ENCODE results near the gene KIF26A.

The KIF26A gene

DNA sequence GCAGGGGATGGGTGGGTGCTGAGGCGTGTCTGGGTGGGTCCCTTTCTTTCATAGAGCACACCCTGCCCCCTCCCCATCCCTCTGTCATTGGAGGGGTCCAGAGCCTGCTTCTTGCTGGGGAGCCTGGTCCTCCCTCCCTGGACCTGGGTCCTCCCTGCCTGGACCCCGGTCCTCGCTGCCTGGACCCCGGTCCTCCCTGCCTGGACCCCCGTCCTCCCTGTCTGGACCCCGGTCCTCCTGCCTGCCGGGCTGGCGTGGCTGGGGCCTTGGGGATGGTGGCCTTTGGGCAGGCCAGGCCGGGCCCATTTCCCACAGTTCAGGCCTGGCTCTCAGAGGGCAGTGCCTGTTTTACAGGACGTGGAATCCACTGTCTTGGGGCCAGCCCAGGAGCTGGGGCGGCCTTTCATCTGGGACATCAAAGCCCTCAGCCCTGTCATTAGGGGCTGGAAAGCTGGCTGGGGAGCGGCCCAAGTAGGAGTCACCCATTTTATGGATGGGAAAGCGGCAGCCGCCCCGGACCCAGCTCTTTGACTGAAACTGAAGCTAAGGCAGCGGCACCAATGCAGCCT is 44.6 kb downstream of the KIF26A start:
- ChIA-PET CTCF (no interaction called here), POLR2A (no interaction called here)
- DNase-seq (ENCODE audit: extremely low spot score) = no peak
- TF ChIP-seq L3MBTL2 (conservative IDR thresholded peaks at IDR 0.05) (no peak), HDGF (IDR thresholded peaks at IDR 0.05; ENCODE audit: borderline replicate concordance) (no peak), SP1 (IDR thresholded peaks at IDR 0.05) (no peak), FOXM1 (IDR thresholded peaks at IDR 0.05; ENCODE audit: borderline replicate concordance) (no peak), TARDBP (IDR thresholded peaks at IDR 0.05) (no peak), ELF4 (IDR thresholded peaks at IDR 0.05) (no peak), FOXA1 (IDR thresholded peaks at IDR 0.05) (no peak), LEF1 (IDR thresholded peaks at IDR 0.05; ENCODE audit: borderline replicate concordance) (no peak), CTBP1 (IDR thresholded peaks at IDR 0.05; ENCODE audit: borderline replicate concordance) (no peak), NFRKB (IDR thresholded peaks at IDR 0.05) (no peak), ARNT (IDR thresholded peaks at IDR 0.05) (no peak), SUZ12 (IDR thresholded peaks at IDR 0.05) (no peak), BHLHE40 (IDR thresholded peaks at IDR 0.05; ENCODE audit: borderline replicate concordance) (no peak)
- TF ChIP-seq, protein P1, sequence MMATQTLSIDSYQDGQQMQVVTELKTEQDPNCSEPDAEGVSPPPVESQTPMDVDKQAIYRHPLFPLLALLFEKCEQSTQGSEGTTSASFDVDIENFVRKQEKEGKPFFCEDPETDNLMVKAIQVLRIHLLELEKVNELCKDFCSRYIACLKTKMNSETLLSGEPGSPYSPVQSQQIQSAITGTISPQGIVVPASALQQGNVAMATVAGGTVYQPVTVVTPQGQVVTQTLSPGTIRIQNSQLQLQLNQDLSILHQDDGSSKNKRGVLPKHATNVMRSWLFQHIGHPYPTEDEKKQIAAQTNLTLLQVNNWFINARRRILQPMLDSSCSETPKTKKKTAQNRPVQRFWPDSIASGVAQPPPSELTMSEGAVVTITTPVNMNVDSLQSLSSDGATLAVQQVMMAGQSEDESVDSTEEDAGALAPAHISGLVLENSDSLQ (IDR thresholded peaks at IDR 0.05) = no peak

DNA sequence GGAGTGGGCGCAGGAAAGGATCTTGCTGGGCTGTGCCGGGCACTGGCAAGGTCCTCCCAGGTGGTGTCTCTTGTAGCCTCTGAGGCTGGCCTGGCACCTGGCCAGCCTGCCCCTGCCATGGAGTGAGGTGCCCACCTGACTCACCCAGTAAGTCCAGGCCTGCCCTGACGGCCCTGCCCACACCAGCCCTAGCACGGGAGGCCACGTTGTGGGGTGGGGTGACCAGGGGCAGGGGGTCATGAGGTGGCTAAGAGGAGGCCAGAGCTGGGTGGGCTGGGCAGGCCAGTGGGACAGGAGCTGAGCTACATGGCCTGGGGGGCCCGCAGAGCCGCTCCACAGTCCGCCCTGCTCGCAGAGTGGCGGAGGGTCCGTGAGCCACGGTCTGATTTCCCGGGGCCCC is 45.4 kb downstream of the KIF26A start:
- ChIA-PET CTCF (no interaction called here), POLR2A (no interaction called here)
- no peak for DNase-seq (ENCODE audit: extremely low spot score)
- TF ChIP-seq TARDBP (IDR thresholded peaks at IDR 0.05) (no peak), ARNT (IDR thresholded peaks at IDR 0.05) (no peak), BHLHE40 (IDR thresholded peaks at IDR 0.05; ENCODE audit: borderline replicate concordance) (no peak), LEF1 (IDR thresholded peaks at IDR 0.05; ENCODE audit: borderline replicate concordance) (no peak), FOXM1 (IDR thresholded peaks at IDR 0.05; ENCODE audit: borderline replicate concordance) (no peak), CTBP1 (IDR thresholded peaks at IDR 0.05; ENCODE audit: borderline replicate concordance) (no peak), ZNF384 (IDR thresholded peaks at IDR 0.05) (no peak), L3MBTL2 (conservative IDR thresholded peaks at IDR 0.05) (no peak), SUZ12 (IDR thresholded peaks at IDR 0.05) (no peak), FOXA1 (IDR thresholded peaks at IDR 0.05) (no peak), FOXK2 (IDR thresholded peaks at IDR 0.05) (no peak), HDGF (IDR thresholded peaks at IDR 0.05; ENCODE audit: borderline replicate concordance) (no peak), ELF4 (IDR thresholded peaks at IDR 0.05) (no peak), NFRKB (IDR thresholded peaks at IDR 0.05) (no peak), SP1 (IDR thresholded peaks at IDR 0.05) (no peak)
- TF ChIP-seq, protein P1 (IDR thresholded peaks at IDR 0.05) = no peak

DNA sequence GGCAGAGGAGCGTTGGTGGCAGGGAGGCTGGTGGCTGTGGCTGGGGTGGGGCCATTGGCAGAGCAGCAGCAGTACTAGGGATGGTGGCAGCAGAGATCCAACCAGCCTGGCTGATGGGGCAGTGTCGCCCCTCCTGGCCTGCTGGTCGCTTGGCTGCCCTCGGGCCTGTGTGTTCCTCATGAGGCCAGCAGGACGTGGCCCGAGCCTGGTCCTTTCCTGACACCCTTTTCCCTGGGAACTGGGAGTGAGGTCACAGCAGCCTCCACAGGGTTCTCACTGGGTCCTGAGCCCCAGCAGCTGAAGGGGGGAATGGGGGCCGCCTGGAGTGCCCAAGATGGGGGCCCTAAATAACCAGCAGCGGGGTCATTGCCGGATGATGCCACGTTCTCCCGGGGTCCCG is 46.1 kb downstream of the KIF26A start:
- TF ChIP-seq L3MBTL2 (conservative IDR thresholded peaks at IDR 0.05) = no peak
- TF ChIP-seq ZNF384 (IDR thresholded peaks at IDR 0.05) = no peak
- TF ChIP-seq FOXK2 (IDR thresholded peaks at IDR 0.05) = no peak
- TF ChIP-seq ELF4 (IDR thresholded peaks at IDR 0.05) = no peak
- no peak for TF ChIP-seq FOXM1 (IDR thresholded peaks at IDR 0.05; ENCODE audit: borderline replicate concordance)
- TF ChIP-seq SUZ12 (IDR thresholded peaks at IDR 0.05) = no peak
- no peak for TF ChIP-seq HDGF (IDR thresholded peaks at IDR 0.05; ENCODE audit: borderline replicate concordance)
- POLR2A ChIA-PET = no interaction called here
- CTCF ChIA-PET = no interaction called here
- no peak for DNase-seq (ENCODE audit: extremely low spot score)

DNA sequence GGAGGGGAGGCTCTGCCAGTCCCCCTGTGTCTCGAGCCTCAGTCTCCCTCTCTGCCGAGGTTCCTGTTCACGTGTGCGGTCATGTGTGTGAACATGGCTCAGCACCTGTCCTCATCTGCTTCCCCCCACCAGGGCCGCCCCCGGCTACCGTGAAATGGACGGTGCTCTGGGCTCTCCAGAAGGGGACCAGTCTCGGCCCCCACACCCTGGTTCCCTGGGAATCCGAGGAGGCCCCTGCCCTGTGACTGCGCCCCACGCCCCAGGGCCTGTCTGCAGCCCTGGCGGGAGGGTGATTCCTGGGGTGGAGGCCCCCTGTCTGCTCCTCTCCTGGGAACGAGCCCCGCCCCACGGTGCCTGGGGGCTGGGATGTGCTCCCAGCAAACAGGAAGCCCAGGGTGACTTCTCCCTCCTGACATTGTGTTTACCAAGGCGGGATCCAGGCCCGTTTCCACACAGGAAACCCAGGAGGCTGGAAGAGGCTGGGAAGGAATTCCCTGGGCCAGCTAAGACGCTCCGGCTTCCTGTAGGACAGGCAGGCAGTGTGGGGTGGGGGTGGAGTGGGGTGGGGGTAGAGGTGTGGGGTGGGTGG is 46.6 kb downstream of the KIF26A start:
- no peak for DNase-seq (ENCODE audit: extremely low spot score)
- POLR2A ChIA-PET = no interaction called here
- CTCF ChIA-PET = no interaction called here
- TF ChIP-seq TARDBP (IDR thresholded peaks at IDR 0.05) (no peak), ELF4 (IDR thresholded peaks at IDR 0.05) (no peak), SUZ12 (IDR thresholded peaks at IDR 0.05) (no peak), SP1 (IDR thresholded peaks at IDR 0.05) (no peak), HDGF (IDR thresholded peaks at IDR 0.05; ENCODE audit: borderline replicate concordance) (no peak), FOXA1 (IDR thresholded peaks at IDR 0.05) (no peak), LEF1 (IDR thresholded peaks at IDR 0.05; ENCODE audit: borderline replicate concordance) (no peak), ARNT (IDR thresholded peaks at IDR 0.05) (no peak), ZNF384 (IDR thresholded peaks at IDR 0.05) (no peak), FOXM1 (IDR thresholded peaks at IDR 0.05; ENCODE audit: borderline replicate concordance) (no peak), FOXK2 (IDR thresholded peaks at IDR 0.05) (no peak), NFRKB (IDR thresholded peaks at IDR 0.05) (no peak), CTBP1 (IDR thresholded peaks at IDR 0.05; ENCODE audit: borderline replicate concordance) (no peak), L3MBTL2 (conservative IDR thresholded peaks at IDR 0.05) (no peak), BHLHE40 (IDR thresholded peaks at IDR 0.05; ENCODE audit: borderline replicate concordance) (no peak)
- TF ChIP-seq, protein P1 (IDR thresholded peaks at IDR 0.05) = no peak

DNA sequence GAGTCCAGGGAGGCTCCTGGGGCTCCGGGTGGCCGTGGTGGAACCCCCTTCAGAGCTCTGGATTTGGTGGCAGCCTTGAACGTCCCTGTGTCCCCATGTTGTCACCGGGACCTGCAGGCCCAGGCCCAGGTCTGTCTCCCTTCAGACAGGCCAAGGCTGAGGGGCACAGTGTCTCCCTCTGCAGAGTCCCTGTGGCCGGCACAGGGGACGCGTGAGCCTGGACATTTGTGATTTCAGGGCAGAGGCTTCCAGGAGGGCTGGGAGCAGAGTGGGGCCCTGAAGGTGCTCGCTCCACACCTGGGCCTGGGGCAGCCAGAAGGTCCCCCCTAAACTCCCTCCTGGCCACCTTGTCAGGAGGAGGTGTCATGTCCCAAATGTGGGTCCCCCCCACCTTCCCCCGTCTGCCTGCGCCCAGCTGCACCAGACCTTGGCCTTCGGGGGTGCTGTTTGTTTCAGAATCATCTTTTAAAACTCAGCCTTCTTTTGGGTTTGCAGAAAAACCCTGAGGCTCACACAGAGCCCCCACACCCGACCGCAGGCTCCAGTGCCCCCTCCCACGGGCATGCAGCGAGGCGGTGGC is 47.6 kb downstream of the KIF26A start:
- CTCF ChIA-PET = no interaction called here
- no peak for DNase-seq (ENCODE audit: extremely low spot score)
- POLR2A ChIA-PET = no interaction called here
- no peak for TF ChIP-seq L3MBTL2 (conservative IDR thresholded peaks at IDR 0.05)
- no peak for TF ChIP-seq TARDBP (IDR thresholded peaks at IDR 0.05)
- no peak for TF ChIP-seq FOXA1 (IDR thresholded peaks at IDR 0.05)
- no peak for TF ChIP-seq ZNF384 (IDR thresholded peaks at IDR 0.05)
- no peak for TF ChIP-seq ARNT (IDR thresholded peaks at IDR 0.05)
- no peak for TF ChIP-seq SUZ12 (IDR thresholded peaks at IDR 0.05)
- no peak for TF ChIP-seq LEF1 (IDR thresholded peaks at IDR 0.05; ENCODE audit: borderline replicate concordance)
- TF ChIP-seq FOXM1 (IDR thresholded peaks at IDR 0.05; ENCODE audit: borderline replicate concordance) = no peak
- no peak for TF ChIP-seq ELF4 (IDR thresholded peaks at IDR 0.05)
- TF ChIP-seq, protein P1 (IDR thresholded peaks at IDR 0.05) = no peak
- no peak for TF ChIP-seq SP1 (IDR thresholded peaks at IDR 0.05)
- no peak for TF ChIP-seq CTBP1 (IDR thresholded peaks at IDR 0.05; ENCODE audit: borderline replicate concordance)
- no peak for TF ChIP-seq NFRKB (IDR thresholded peaks at IDR 0.05)
- TF ChIP-seq FOXK2 (IDR thresholded peaks at IDR 0.05) = no peak
- no peak for TF ChIP-seq BHLHE40 (IDR thresholded peaks at IDR 0.05; ENCODE audit: borderline replicate concordance)
- no peak for TF ChIP-seq HDGF (IDR thresholded peaks at IDR 0.05; ENCODE audit: borderline replicate concordance)

Data from HEK293T (cell line).